Hepatocyte (in vitro differentiated cells): ENCODE data around the gene LRRN4CL. TPM values are rescaled to one million over a fixed set of nuclear protein-coding genes. Genes with fewer than 3 reads are reported as not detected.

Source experiments
- DNase-seq: peaks from one replicate; pipeline ENCODE4 v3.0.0-alpha.2; 2016; ENCODE audit warnings: low spot score
- H2AFZ ChIP-seq: fragments of 200-600 bp; sonication (generic); 2 replicates; pipeline ENCODE4 v1.6.0; 2016; ENCODE audit warnings: antibody characterized with exemption, mild to moderate bottlenecking
- H3K27ac ChIP-seq: fragments of 200-600 bp; sonication (generic); 2 replicates; pipeline ENCODE4 v1.5.1; 2016; ENCODE audit warnings: mild to moderate bottlenecking
- H3K27me3 ChIP-seq: fragments of 200-600 bp; sonication (generic); 2 replicates; pipeline ENCODE4 v1.6.1; 2016
- H3K36me3 ChIP-seq: fragments of 200-600 bp; sonication (generic); replicated peaks from 2 replicates; pipeline ENCODE4 v1.5.1; 2016; ENCODE audit warnings: low read depth; ENCODE audit not compliant: insufficient read depth
- H3K4me1 ChIP-seq: fragments of 200-600 bp; sonication (generic); 2 replicates; pipeline ENCODE4 v1.5.1; 2016; ENCODE audit warnings: mild to moderate bottlenecking, moderate library complexity; ENCODE audit not compliant: insufficient read depth
- H3K4me2 ChIP-seq: fragments of 200-600 bp; sonication (generic); 2 replicates; pipeline ENCODE4 v1.6.0; 2016
- H3K4me3 ChIP-seq: fragments of 200-600 bp; sonication (generic); 2 replicates; pipeline ENCODE4 v1.5.1; 2016; ENCODE audit warnings: mild to moderate bottlenecking
- H3K79me2 ChIP-seq: fragments of 200-600 bp; sonication (generic); 2 replicates; pipeline ENCODE4 v1.6.0; 2017; ENCODE audit warnings: mild to moderate bottlenecking
- H3K9me2 ChIP-seq: fragments of 200-600 bp; sonication (generic); replicated peaks from 2 replicates; pipeline ENCODE4 v1.6.0; 2017; ENCODE audit warnings: mild to moderate bottlenecking; ENCODE audit not compliant: insufficient read depth
- H3K9me3 ChIP-seq: fragments of 200-600 bp; sonication (generic); 2 replicates; pipeline ENCODE4 v1.5.1; 2016; ENCODE audit warnings: low read depth, mild to moderate bottlenecking
- H4K20me1 ChIP-seq: fragments of 200-600 bp; sonication (generic); 2 replicates; pipeline ENCODE4 v1.6.0; 2016; ENCODE audit warnings: mild to moderate bottlenecking; ENCODE audit not compliant: insufficient read depth, poor library complexity, severe bottlenecking
- EZH2 ChIP-seq: fragments of 200-600 bp; sonication (generic); IDR thresholded peaks from 2 replicates; pipeline ENCODE4 v1.6.1; 2016; ENCODE audit warnings: antibody characterized with exemption, mild to moderate bottlenecking, borderline replicate concordance
- EZH2phosphoT487 ChIP-seq: fragments of 200-600 bp; sonication (generic); IDR thresholded peaks from one replicate; pipeline ENCODE4 v1.6.1; 2018; ENCODE audit warnings: antibody characterized with exemption, mild to moderate bottlenecking, low read depth, moderate library complexity; ENCODE audit not compliant: unreplicated experiment, severe bottlenecking
- WGBS: methylation state at CpG from one replicate; pipeline ENCODE4 v1.1.6; 2016; ENCODE audit warnings: low lambda C conversion rate; ENCODE audit errors: missing lambda C conversion rate; 5-methylcytosine and 5-hydroxymethylcytosine counted together
- polyA plus RNA-seq: library from polyadenylated mRNA; unstranded; fragments of >200 nt; fragmentation: Nextera tagmentation; extraction: Ambion mirVana; gene quantifications from 2 replicates; pipeline ENCODE4 v1.2.1, GENCODE V29; 2016
- total RNA-seq: library from RNA; depleted of rRNA; stranded (reverse); fragments of >200 nt; gene quantifications from 2 replicates; pipeline ENCODE4 v1.2.3, GENCODE V29; 2014
- TF ChIP-seq, protein P1 (sequence below): fragments of 200-600 bp; sonication (generic); IDR thresholded peaks from 2 replicates; pipeline ENCODE4 v1.5.1; 2016; ENCODE audit warnings: antibody characterized with exemption, mild to moderate bottlenecking; ENCODE audit not compliant: poor library complexity

Gene LRRN4CL
- total and polyA plus RNA-seq, 2 experiments from 2014 or later = 0.40 to 0.41 TPM

DNA sequence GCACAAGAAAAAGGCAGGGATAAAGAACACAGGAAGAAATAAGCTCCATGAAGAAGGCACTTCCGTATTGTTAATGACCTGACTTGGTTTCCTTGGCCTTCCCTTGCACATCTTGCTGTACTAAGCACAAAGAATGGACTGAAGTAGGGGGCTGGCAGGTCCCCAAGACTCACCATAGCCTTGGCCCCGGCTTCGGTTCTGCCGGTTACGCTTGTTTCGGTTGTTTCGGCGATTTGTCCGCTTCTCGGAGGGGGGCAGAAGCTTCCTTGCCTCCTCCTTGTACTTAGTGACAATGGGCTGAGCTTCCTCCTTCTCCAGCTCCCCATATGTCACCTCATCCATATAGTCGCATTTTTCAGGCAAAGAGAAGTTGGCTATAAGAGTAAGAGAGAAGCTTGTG lies 27.5 kb upstream of the LRRN4CL start:
- H3K4me1 ChIP-seq = peaks cover 22% of the 10 kb centered on the region
- TF ChIP-seq EZH2phosphoT487 = no peak
- no peak for TF ChIP-seq EZH2
- TF ChIP-seq, protein P1, sequence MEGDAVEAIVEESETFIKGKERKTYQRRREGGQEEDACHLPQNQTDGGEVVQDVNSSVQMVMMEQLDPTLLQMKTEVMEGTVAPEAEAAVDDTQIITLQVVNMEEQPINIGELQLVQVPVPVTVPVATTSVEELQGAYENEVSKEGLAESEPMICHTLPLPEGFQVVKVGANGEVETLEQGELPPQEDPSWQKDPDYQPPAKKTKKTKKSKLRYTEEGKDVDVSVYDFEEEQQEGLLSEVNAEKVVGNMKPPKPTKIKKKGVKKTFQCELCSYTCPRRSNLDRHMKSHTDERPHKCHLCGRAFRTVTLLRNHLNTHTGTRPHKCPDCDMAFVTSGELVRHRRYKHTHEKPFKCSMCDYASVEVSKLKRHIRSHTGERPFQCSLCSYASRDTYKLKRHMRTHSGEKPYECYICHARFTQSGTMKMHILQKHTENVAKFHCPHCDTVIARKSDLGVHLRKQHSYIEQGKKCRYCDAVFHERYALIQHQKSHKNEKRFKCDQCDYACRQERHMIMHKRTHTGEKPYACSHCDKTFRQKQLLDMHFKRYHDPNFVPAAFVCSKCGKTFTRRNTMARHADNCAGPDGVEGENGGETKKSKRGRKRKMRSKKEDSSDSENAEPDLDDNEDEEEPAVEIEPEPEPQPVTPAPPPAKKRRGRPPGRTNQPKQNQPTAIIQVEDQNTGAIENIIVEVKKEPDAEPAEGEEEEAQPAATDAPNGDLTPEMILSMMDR = no peak
- WGBS = 98% methylated on average over 11 of the region's 11 CpGs

DNA sequence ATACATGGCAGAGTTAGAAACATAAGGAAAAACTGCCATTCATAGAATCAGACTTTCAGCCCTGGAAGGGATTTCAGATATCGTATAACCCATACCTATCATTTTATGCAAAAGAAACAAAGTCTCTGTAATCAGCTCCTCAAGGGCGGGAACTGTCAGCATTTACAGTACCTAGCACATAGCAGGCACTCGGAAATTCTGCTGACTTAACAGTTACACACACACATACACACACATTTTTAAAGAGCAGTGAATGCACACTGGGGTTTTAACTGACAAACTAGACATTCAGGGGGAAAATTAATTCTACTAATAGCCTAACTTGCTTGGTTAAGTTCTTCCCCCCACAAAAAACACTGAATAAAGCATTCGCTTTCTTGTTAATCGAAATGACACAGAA lies 26.9 kb upstream of the LRRN4CL start:
- no peak for TF ChIP-seq EZH2phosphoT487
- TF ChIP-seq, protein P1 = no peak
- no peak for TF ChIP-seq EZH2
- Histone ChIP-seq H3K27ac (no peak overlapping the region), H3K79me2 (peaks cover 58% of the 10 kb centered on the region)

More for the DNA sequence above, 27.5 kb upstream of the LRRN4CL start:
- no peaks in the 10 kb centered on the region for H3K9me3 ChIP-seq
- peaks cover 5% of the 10 kb centered on the region for H3K36me3 ChIP-seq
- H4K20me1 ChIP-seq = peaks cover 4% of the 10 kb centered on the region
- no peak overlapping the region for H3K4me2 ChIP-seq
- no peak overlapping the region for H3K4me3 ChIP-seq
- no peak for DNase-seq
- no peak overlapping the region for H3K27ac ChIP-seq
- H3K9me2 ChIP-seq = no peaks in the 10 kb centered on the region
- no peak overlapping the region for H2AFZ ChIP-seq
- H3K27me3 ChIP-seq = no peaks in the 10 kb centered on the region
- peaks cover 64% of the 10 kb centered on the region for H3K79me2 ChIP-seq

DNA sequence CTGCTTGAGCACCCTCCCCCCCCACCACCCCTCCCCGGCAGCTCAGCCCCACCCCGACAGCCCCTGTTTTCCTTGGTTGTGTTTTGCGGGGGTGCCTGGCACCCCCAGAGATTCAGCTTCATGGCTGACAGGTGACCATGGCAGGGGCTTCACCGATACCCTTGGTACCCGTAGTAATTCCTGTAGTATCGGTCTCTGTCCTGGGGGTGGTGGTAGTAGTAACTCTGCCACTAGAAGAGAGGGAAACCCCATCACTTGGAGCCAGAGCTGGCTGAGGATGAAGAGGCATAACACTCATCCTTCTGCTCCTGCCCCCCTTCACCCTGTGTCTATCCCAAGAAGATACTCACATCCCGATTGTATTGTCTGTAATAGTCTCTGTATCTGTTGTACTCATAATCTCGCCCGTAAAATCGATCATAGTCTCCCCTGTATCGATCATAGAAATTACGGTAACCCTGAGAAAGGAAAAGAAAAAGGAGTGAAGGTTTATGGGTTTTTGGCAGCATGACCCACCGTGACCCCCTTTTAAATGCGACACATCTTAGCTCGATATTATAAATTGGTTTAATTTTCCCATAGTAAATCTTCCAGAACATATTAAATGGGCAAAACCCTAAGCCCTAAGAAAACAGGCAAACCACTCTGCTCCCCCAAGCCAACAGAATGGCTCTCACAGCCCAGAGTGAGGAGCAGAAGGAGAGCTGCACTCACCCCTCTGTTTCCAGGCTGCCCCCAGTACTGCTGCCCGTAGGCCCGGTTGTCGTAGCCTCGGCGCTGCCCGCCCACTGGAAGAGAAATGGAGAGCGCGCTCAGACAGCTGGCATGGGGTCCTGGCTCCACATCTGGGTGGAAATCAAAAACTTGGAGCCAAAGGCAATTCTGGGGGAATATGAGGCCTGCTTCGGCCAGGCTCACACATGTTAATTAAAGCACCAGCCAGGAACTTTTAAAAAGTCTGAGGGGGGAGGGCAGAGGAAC lies 26.1 kb upstream of the LRRN4CL start:
- H3K27ac ChIP-seq = no peak overlapping the region
- H3K27me3 ChIP-seq = no peaks in the 10 kb centered on the region
- no peak overlapping the region for H3K4me3 ChIP-seq
- no peaks in the 10 kb centered on the region for H3K9me3 ChIP-seq
- no peaks in the 10 kb centered on the region for H3K36me3 ChIP-seq
- H4K20me1 ChIP-seq = peaks cover 4% of the 10 kb centered on the region
- H3K9me2 ChIP-seq = no peaks in the 10 kb centered on the region
- peaks cover 22% of the 10 kb centered on the region for H3K4me1 ChIP-seq
- DNase-seq = no peak
- H3K4me2 ChIP-seq = no peak overlapping the region
- peaks cover 50% of the 10 kb centered on the region for H3K79me2 ChIP-seq
- TF ChIP-seq EZH2phosphoT487 (no peak), EZH2 (no peak)
- TF ChIP-seq, protein P1 = no peak
- 94% methylated on average over 24 of the region's 24 CpGs for WGBS
- H2AFZ ChIP-seq = no peak overlapping the region

More for the DNA sequence above, 26.9 kb upstream of the LRRN4CL start:
- Histone ChIP-seq H3K27me3 (no peaks in the 10 kb centered on the region), H3K4me2 (no peak overlapping the region), H4K20me1 (peaks cover 4% of the 10 kb centered on the region), H3K36me3 (no peaks in the 10 kb centered on the region), H3K9me2 (no peaks in the 10 kb centered on the region), H2AFZ (no peak overlapping the region), H3K4me3 (no peak overlapping the region), H3K9me3 (no peaks in the 10 kb centered on the region), H3K4me1 (peaks cover 22% of the 10 kb centered on the region)
- no peak for DNase-seq
- WGBS = 92% methylated on average over 5 of the region's 5 CpGs
